Neural crest cell (in vitro differentiated cells): ENCODE results near the gene JUND. TPM values are rescaled to one million over a fixed set of nuclear protein-coding genes. Genes with fewer than 3 reads are reported as not detected.

Experiments
- DNase-seq: peaks from one replicate; pipeline ENCODE4 v3.0.0; 2021; ENCODE audit warnings: low read depth, mixed read lengths, low spot score
- H3K27ac Mint-ChIP-seq: one replicate; pipeline ENCODE4 v1.8.0; 2021; ENCODE audit warnings: mild to moderate bottlenecking, mixed read lengths; ENCODE audit not compliant: unreplicated experiment
- H3K27me3 Mint-ChIP-seq: 2 replicates; pipeline ENCODE4 v1.8.0; 2021; ENCODE audit warnings: low read depth, mild to moderate bottlenecking, mixed read lengths
- H3K36me3 Mint-ChIP-seq: 2 replicates; pipeline ENCODE4 v1.8.0; 2021; ENCODE audit warnings: low read depth, mild to moderate bottlenecking, mixed read lengths
- H3K4me1 Mint-ChIP-seq: 2 replicates; pipeline ENCODE4 v1.8.0; 2021; ENCODE audit warnings: mixed read lengths
- H3K4me3 Mint-ChIP-seq: one replicate; pipeline ENCODE4 v1.8.0; 2021; ENCODE audit warnings: mild to moderate bottlenecking, mixed read lengths
- H3K9me3 Mint-ChIP-seq: 2 replicates; pipeline ENCODE4 v1.8.0; 2021; ENCODE audit warnings: mixed read lengths
- CTCF ChIP-seq: fragments of 200-600 bp; sonication (generic); conservative IDR thresholded peaks from 2 replicates; pipeline ENCODE4 v1.5.0; 2021; ENCODE audit warnings: antibody characterized with exemption, mild to moderate bottlenecking
- total RNA-seq: library from RNA; stranded (reverse); gene quantifications from 2 replicates; pipeline ENCODE4 v1.2.1, GENCODE V29; 2021

Gene JUND
- total RNA-seq, 1 donor from 2014 or later, result 85.1 TPM

GRCh38 chr19:18282021-18282787 is 782 bp upstream of the JUND start:
- Mint-ChIP-seq H3K27ac (peak overlapping the region; percentile 99), H3K36me3 (peaks cover 8% of the 10 kb centered on the region), H3K27me3 (peaks cover 7% of the 10 kb centered on the region), H3K4me1 (peaks cover 40% of the 10 kb centered on the region), H3K9me3 (no peaks in the 10 kb centered on the region), H3K4me3 (peak overlapping the region; percentile 90)
- no peak for DNase-seq
- TF ChIP-seq CTCF, result peak; percentile 24

GRCh38 chr19:18280247-18281081 is 958 bp downstream of the JUND start:
- no peak for TF ChIP-seq CTCF
- Mint-ChIP-seq H3K27me3 (peaks cover 7% of the 10 kb centered on the region), H3K27ac (peak overlapping the region; percentile 99), H3K4me3 (peak overlapping the region; percentile 94), H3K9me3 (no peaks in the 10 kb centered on the region), H3K36me3 (peaks cover 8% of the 10 kb centered on the region), H3K4me1 (peaks cover 32% of the 10 kb centered on the region)
- peak; percentile 47 for DNase-seq

GRCh38 chr19:18279516-18280246 is 1.7 kb downstream of the JUND start:
- Mint-ChIP-seq H3K9me3 (no peaks in the 10 kb centered on the region), H3K4me1 (peaks cover 27% of the 10 kb centered on the region), H3K27me3 (peaks cover 7% of the 10 kb centered on the region), H3K36me3 (peaks cover 8% of the 10 kb centered on the region), H3K4me3 (peak overlapping the region; percentile 97), H3K27ac (peak overlapping the region; percentile 99)
- peak; percentile 93 for TF ChIP-seq CTCF
- DNase-seq, result peak; percentile 91

DNA sequence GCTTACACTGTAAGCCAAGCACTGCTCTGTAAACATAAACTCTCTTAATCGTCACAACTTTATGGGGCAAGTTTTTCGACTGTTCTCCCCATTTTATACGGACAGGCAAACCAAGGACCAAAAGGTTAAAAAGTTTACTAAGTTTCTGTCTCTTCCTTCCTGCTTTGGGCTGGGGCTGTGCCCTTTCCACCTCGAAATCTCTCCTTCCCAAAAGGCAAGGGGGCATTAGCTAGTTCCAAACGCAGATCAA is 2.2 kb downstream of the JUND start:
- Mint-ChIP-seq H3K9me3 (no peaks in the 10 kb centered on the region), H3K27me3 (peaks cover 7% of the 10 kb centered on the region), H3K4me3 (peak overlapping the region; percentile 97), H3K4me1 (peaks cover 24% of the 10 kb centered on the region), H3K36me3 (peaks cover 8% of the 10 kb centered on the region), H3K27ac (no peak overlapping the region)
- no peak for TF ChIP-seq CTCF
- DNase-seq, result no peak

DNA sequence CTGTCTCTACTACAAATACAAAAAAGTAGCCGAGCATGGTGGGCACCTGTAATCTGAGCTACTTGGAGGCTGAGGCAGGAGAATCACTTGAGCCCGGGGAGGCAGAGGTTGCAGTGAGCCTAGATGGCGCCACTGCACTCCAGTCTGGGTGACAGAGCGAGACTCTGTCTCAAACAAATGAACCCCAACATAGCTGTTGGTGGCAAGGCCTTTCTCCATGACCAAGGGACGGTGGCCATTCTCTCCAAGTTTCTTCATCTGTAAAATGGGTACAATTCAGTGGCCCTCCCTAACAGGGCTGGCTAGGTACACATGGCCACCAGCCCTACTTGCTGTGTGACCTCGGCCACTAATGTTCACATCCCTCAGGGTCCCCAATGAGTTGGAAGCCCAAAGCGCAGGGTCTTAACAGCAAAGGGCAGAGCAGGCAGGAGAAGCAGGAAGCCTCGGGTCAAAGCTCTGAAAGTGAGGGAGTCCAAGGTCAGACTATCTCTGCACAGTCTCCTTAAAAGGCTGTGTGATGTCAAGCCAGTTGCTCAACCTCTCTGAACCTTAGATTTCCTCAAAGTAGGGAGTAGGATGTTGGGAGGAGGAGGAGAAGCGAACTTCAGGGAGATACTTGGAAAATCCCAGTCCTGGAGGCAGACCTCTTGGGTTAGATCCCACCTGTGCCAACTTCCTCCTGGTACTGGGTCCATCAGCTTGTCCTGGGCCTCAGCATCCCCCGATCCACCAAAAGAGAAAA is 2.7 kb downstream of the JUND start:
- H3K27me3 Mint-ChIP-seq, result peaks cover 7% of the 10 kb centered on the region
- H3K36me3 Mint-ChIP-seq, result peaks cover 8% of the 10 kb centered on the region
- peaks cover 24% of the 10 kb centered on the region for H3K4me1 Mint-ChIP-seq
- peak overlapping the region; percentile 97 for H3K4me3 Mint-ChIP-seq
- H3K9me3 Mint-ChIP-seq, result no peaks in the 10 kb centered on the region
- DNase-seq, result no peak
- TF ChIP-seq CTCF, result peak; percentile 54
- no peak overlapping the region for H3K27ac Mint-ChIP-seq
